Neutrophil (primary cell): Measurements from ENCODE around the gene ALKBH3.

Source experiments
- H3K27ac ChIP-seq: fragments of 200-600 bp; sonication (generic); 2 replicates; pipeline ENCODE4 v1.5.1; 2016; ENCODE audit warnings: mild to moderate bottlenecking, moderate library complexity
- H3K27me3 ChIP-seq: fragments of 200-600 bp; sonication (generic); 2 replicates; pipeline ENCODE4 v1.6.0; 2016; ENCODE audit warnings: mild to moderate bottlenecking
- H3K36me3 ChIP-seq: fragments of 200-600 bp; sonication (generic); 2 replicates; pipeline ENCODE4 v1.5.1; 2017
- H3K4me1 ChIP-seq, 2 experiments: fragments of 200-600 bp in 1 of 2; sonication (generic) in 1 of 2; 1 replicate in 1 of 2; 2 replicates in 1 of 2; pipeline versions ENCODE4 v1.5.1 to v1.6.1; 2013 to 2016; ENCODE audit warnings: low read depth in 1 of 2, low read length in 1 of 2, mild to moderate bottlenecking in 1 of 2, moderate library complexity in 1 of 2; ENCODE audit not compliant: control insufficient read depth in 1 of 2, insufficient read depth in 1 of 2
- H3K4me3 ChIP-seq, 2 experiments: fragments of 200-600 bp in 1 of 2; sonication (generic) in 1 of 2; 1 replicate in 1 of 2; 2 replicates in 1 of 2; pipeline ENCODE4 v1.5.1; 2013 to 2016; ENCODE audit warnings: low read depth in 1 of 2, low read length in 1 of 2, mild to moderate bottlenecking in 1 of 2, moderate library complexity in 1 of 2
- H3K9me3 ChIP-seq: fragments of 200-600 bp; sonication (generic); 2 replicates; pipeline ENCODE4 v1.5.1; 2016
- TF ChIP-seq, protein P1 (sequence below): fragments of 200-600 bp; sonication (generic); IDR thresholded peaks from 2 replicates; pipeline ENCODE4 v1.5.1; 2016; ENCODE audit warnings: antibody characterized with exemption

Gene ALKBH3

DNA sequence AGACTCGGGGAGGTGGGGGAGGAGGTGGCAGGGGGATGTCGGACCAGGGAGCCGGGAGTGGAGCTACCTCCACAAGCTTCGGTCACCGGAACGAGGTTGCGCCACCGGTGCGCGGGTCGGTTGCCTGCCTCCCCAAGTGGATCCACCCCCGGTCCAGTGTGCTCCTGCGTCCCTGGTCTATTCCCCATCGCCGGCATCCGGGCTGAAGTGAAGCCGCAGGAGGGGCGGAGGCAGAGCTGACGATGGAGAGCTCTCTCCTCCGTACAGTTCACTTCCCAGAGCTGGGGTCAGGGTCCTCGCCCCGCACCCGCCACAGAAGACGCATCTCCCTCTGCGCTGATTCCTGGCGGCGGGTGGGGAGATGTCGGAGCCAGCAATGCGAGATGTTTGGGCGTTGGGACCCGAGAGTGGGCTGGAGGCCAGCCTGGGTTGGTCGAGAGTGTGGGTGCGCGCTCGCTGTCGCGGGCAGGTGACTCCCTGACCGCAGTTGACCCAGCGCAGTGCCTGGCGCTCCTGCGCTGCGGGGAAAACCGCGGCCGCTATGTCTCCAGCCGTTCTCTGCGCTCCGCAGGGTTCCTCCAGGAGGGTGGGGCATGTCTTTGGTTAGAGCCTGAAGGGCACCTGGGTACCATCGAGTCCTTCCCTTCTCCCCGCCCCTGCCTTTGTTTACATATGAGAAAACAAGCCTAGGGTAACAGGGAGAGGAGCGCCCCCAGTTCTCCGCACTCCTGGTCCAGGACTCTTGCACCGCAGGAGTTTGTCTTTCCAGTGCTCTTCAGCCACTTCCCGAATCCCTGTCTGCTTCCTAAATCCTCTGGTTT, 63.5 kb downstream of the ALKBH3 start:
- H3K4me3 ChIP-seq = no peak overlapping the region
- H3K27ac ChIP-seq = no peak overlapping the region
- H3K27me3 ChIP-seq = peaks cover 100% of the 10 kb centered on the region
- H3K36me3 ChIP-seq = no peaks in the 10 kb centered on the region
- TF ChIP-seq, protein P1, sequence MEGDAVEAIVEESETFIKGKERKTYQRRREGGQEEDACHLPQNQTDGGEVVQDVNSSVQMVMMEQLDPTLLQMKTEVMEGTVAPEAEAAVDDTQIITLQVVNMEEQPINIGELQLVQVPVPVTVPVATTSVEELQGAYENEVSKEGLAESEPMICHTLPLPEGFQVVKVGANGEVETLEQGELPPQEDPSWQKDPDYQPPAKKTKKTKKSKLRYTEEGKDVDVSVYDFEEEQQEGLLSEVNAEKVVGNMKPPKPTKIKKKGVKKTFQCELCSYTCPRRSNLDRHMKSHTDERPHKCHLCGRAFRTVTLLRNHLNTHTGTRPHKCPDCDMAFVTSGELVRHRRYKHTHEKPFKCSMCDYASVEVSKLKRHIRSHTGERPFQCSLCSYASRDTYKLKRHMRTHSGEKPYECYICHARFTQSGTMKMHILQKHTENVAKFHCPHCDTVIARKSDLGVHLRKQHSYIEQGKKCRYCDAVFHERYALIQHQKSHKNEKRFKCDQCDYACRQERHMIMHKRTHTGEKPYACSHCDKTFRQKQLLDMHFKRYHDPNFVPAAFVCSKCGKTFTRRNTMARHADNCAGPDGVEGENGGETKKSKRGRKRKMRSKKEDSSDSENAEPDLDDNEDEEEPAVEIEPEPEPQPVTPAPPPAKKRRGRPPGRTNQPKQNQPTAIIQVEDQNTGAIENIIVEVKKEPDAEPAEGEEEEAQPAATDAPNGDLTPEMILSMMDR = no peak
- H3K4me1 ChIP-seq = peaks cover 19 to 24% of the 10 kb centered on the region in 2 experiments
- no peaks in the 10 kb centered on the region for H3K9me3 ChIP-seq

DNA sequence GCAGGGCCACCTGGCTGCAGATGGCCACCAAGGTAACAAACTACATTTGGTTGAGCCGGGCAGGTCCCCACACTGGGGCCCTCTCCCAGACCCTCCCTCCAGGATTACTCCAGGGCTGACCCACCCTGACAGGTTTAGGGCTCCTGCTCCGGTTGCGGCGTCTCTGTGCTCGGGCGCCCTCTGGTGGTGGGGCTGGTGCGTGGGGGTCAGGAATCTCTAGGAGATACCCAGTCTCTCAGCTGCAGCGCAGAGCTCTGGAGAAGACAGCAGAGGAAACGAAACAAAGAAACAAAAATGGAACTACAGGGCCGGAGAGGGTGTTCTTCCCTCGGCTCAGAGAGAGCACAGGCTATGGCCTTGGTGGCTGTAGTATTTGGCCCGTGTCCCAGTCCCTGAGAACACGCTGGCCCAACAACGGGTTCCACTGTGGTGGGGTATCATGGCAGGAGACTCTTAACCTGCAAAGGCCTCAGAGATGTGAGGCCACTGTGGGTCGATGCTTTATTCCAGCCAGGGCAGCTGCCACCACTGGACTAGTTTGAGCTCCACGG, 64.2 kb downstream of the ALKBH3 start:
- H3K27me3 ChIP-seq = peaks cover 100% of the 10 kb centered on the region
- no peaks in the 10 kb centered on the region for H3K36me3 ChIP-seq
- no peak overlapping the region for H3K4me3 ChIP-seq
- H3K4me1 ChIP-seq = peaks cover 19 to 24% of the 10 kb centered on the region in 2 experiments
- H3K9me3 ChIP-seq = no peaks in the 10 kb centered on the region
- TF ChIP-seq, protein P1 = peak; percentile 66
- no peak overlapping the region for H3K27ac ChIP-seq

DNA sequence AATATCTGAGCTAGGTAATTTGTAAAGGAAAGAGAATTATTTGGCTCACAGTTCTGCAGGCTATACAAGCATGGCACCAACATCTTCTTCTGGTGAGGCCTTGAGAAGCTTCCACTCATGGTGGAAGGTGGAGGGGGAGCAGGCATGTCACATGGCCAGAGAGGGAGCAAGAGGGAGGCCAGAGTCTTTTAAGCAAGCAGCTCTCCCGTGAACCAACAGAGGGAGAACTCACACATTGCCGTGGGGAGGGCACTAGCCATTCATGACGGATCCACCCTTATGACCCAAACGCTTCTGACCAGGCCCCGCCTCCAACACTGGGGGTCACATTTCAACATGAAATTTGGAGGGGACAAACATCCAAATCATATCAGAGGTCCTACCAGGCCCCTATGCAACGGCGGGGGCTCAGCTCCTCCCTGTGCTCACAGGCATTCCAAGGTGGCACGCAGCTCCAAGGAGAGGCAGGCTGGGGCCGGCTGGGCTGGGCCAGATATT, 66.4 kb downstream of the ALKBH3 start:
- no peaks in the 10 kb centered on the region for H3K9me3 ChIP-seq
- no peaks in the 10 kb centered on the region for H3K36me3 ChIP-seq
- no peak overlapping the region for H3K4me3 ChIP-seq
- H3K4me1 ChIP-seq = peaks cover 19 to 24% of the 10 kb centered on the region in 2 experiments
- H3K27ac ChIP-seq = no peak overlapping the region
- peaks cover 96% of the 10 kb centered on the region for H3K27me3 ChIP-seq
- TF ChIP-seq, protein P1 = no peak

DNA sequence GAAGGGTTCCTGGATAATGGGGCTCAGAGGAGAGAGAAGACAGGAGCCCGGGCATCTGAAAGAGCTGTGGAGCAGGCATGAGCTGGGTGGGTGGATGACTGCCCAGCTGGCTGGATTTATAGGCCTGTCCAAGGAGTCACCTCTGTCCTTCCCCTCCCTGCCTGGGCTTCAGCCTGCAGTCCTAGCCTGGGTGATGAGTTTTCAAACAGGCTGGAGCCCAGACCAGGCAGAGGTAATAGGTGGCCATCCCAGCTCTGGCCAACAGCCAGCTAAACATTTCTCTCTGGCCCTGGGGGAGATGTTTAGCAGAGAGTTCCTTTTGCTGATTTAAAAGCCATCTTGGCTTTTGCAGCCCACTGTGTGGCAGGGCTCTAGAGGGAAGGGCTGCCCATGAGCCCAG, 67.2 kb downstream of the ALKBH3 start:
- Histone ChIP-seq H3K9me3 (no peaks in the 10 kb centered on the region), H3K36me3 (no peaks in the 10 kb centered on the region), H3K4me1 (peaks cover 18 to 19% of the 10 kb centered on the region in 2 experiments), H3K27ac (no peak overlapping the region), H3K4me3 (no peak overlapping the region), H3K27me3 (peaks cover 96% of the 10 kb centered on the region)
- TF ChIP-seq, protein P1 = no peak

DNA sequence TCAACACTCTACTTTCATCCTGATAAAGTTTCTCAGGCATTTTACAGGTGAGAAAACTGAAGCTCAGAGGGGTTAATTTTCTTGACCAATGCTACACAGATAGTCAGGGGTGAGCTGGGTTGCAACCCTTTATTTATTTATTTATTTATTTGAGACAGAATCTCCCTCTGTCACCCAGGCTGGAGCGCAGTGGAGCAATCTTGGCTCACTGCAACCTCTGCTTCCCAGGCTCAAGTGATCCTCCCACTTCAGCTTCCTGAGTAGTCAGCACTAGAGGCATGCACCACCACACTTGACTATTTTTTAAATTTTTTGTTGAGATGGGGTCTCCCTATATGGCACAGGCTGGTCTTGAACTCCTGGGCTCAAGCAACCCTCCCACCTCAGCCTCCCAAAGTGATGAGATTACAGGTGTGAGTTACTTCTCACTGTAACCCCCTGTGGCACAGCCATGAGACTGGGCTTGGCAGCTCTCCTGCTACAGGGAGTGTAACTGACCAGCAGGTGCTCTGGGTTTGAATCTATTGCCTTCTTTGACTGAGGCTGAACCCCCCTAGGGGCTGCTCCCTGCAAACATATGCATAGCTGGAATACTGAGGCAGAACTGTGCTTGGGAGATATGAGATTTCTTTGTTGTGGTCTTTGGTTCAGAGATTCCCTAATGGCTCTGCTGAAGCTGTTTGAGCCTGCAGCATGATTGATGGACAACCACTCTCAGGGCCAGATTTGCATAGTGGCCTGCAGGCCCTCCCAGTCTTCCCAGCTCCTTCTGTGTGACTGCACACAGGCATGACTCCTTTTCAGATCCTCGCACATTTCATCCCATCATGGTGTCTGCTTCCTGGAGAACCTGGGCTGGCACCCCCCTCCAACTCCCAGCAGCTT, 68.0 kb downstream of the ALKBH3 start:
- H3K27me3 ChIP-seq = peaks cover 91% of the 10 kb centered on the region
- H3K27ac ChIP-seq = no peak overlapping the region
- no peaks in the 10 kb centered on the region for H3K9me3 ChIP-seq
- TF ChIP-seq, protein P1 = no peak
- H3K4me3 ChIP-seq = no peak overlapping the region
- peaks cover 10 to 12% of the 10 kb centered on the region in 2 experiments for H3K4me1 ChIP-seq
- H3K36me3 ChIP-seq = no peaks in the 10 kb centered on the region
